GM10248 (cell line): Measurements from ENCODE around the gene PRKCZ.

Experiments
- CTCF ChIA-PET: fragments of 300-600 bp; sonication (Branson Sonifier 250); formaldehyde crosslinking; extraction: SDS; loops from one replicate; lab custom pipeline; 2021; ENCODE audit warnings: antibody characterized with exemption; lab: Yijun Ruan, JAX
- POLR2A ChIA-PET: fragments of 350-650 bp; sonication (Branson Sonifier 250); formaldehyde crosslinking; extraction: SDS; loops from one replicate; lab custom pipeline; 2020; ENCODE audit warnings: antibody characterized with exemption; lab: Yijun Ruan, JAX
- DNase-seq: peaks from one replicate; pipeline ENCODE4 v3.0.0; 2012; ENCODE audit errors: extremely low spot score
- CTCF ChIP-seq: IDR thresholded peaks from 2 replicates; pipeline ENCODE4 v1.5.1; 2012; ENCODE audit warnings: mild to moderate bottlenecking, low read depth; ENCODE audit errors: extremely low read depth, missing control alignments, control extremely low read depth

The PRKCZ gene

GRCh38 chr1:2190491-2190976, 140.3 kb downstream of the PRKCZ start:
- no peak for DNase-seq
- CTCF ChIA-PET: interaction anchor here (1.7 to 3.4 kb wide), 3 partner anchors 17 to 198 kb away, joined by 5 to 19 read pairs (median 12); no protein-coding TSS in a partner anchor
- POLR2A ChIA-PET: no interaction called here
- no peak for TF ChIP-seq CTCF

- DNase-seq: no peak
- no peak for TF ChIP-seq CTCF
- ChIA-PET CTCF (interaction anchor here (1.3 to 1.9 kb wide), 3 partner anchors 11 to 191 kb away, joined by 4 to 10 read pairs (median 4); no protein-coding TSS in a partner anchor), POLR2A (no interaction called here)
These were observed 142.1 kb downstream of the PRKCZ start for GRCh38 chr1:2192031-2192995.

GRCh38 chr1:2193514-2194281, 143.5 kb downstream of the PRKCZ start:
- CTCF ChIA-PET: interaction anchor here (1.5 to 1.6 kb wide), 2 partner anchors 9 to 188 kb away, joined by 4 read pairs; no protein-coding TSS in a partner anchor
- no peak for DNase-seq
- POLR2A ChIA-PET: interaction anchor here (0.7 kb wide), 1 partner anchor 160 kb away, joined by 6 read pairs; no protein-coding TSS in a partner anchor

GRCh38 chr1:2194319-2194897, 144.2 kb downstream of the PRKCZ start, which contains the start of gene FAAP20:
Gene FAAP20, minus strand, starts transcription at chr1:2194772. Its CDS starts 23 bp downstream, at chr1:2194749.
- POLR2A ChIA-PET: interaction anchor here (0.7 kb wide), 1 partner anchor 159 kb away, joined by 6 read pairs; no protein-coding TSS in a partner anchor
- no peak for TF ChIP-seq CTCF
- CTCF ChIA-PET: interaction anchor here (0.6 to 9.6 kb wide), 27 partner anchors 10 to 1663 kb away, joined by 3 to 182 read pairs (median 5); partner anchors contain the start of genes CEP104, DFFB, MORN1 and RER1
- peak; percentile 88 for DNase-seq

More at GRCh38 chr1:2193514-2194281, 143.5 kb downstream of the PRKCZ start:
- no peak for TF ChIP-seq CTCF

- ChIA-PET POLR2A (no interaction called here), CTCF (interaction anchor here (0.6 to 9.6 kb wide), 27 partner anchors 9 to 1662 kb away, joined by 3 to 182 read pairs (median 5); partner anchors contain the start of genes CEP104, DFFB, MORN1 and RER1)
- peak; percentile 88 for DNase-seq
- peak; percentile 92 for TF ChIP-seq CTCF
These were observed 144.9 kb downstream of the PRKCZ start for GRCh38 chr1:2194898-2195673.
